ENCODE measurements around the gene CFAP57.

- TF ChIP-seq CTCF (IDR thresholded peaks at IDR 0.05; ENCODE audit: poor library complexity), result no peak
- no peak for TF ChIP-seq EZH2 (IDR thresholded peaks at IDR 0.05; ENCODE audit: borderline replicate concordance)
These were observed 116.9 kb downstream of the CFAP57 start for GRCh38 chr1:43288785-43289706.
